GM23248 (cell line): ENCODE results near the gene ANO6.

ENCODE experiments used
- EZH2 ChIP-seq: fragments of 200-600 bp; sonication (generic); IDR thresholded peaks from 2 replicates; pipeline ENCODE4 v1.6.1; 2018; ENCODE audit warnings: antibody characterized with exemption, mild to moderate bottlenecking; ENCODE audit not compliant: insufficient read depth, poor library complexity, severe bottlenecking
- EZH2phosphoT487 ChIP-seq: fragments of 200-600 bp; sonication (generic); IDR thresholded peaks from 2 replicates; pipeline ENCODE4 v1.6.1; 2018; ENCODE audit warnings: antibody characterized with exemption, moderate library complexity, mild to moderate bottlenecking, low read depth; ENCODE audit not compliant: insufficient read depth

- no peak for TF ChIP-seq EZH2
- TF ChIP-seq EZH2phosphoT487, result no peak
Observed at GRCh38 chr12:45331552-45331951, 115.7 kb downstream of the ANO6 start.
